SU-DHL-6 (cell line): Measurements from ENCODE around the gene APC2.

ENCODE experiments used
- EZH2phosphoT487 ChIP-seq: fragments of 200-600 bp; sonication (generic), shearing (Covaris generic); conservative IDR thresholded peaks from 2 replicates; pipeline ENCODE4 v1.6.1; 2018; ENCODE audit warnings: mild to moderate bottlenecking, antibody characterized with exemption, low read length, moderate library complexity, mixed read lengths
- TF ChIP-seq, protein P1 (sequence below): fragments of 200-600 bp; sonication (generic); IDR thresholded peaks from one replicate; pipeline ENCODE4 v1.5.1; 2017; ENCODE audit warnings: antibody characterized with exemption, mild to moderate bottlenecking, low read length, moderate library complexity; ENCODE audit not compliant: insufficient read depth, poor library complexity, severe bottlenecking

DNA sequence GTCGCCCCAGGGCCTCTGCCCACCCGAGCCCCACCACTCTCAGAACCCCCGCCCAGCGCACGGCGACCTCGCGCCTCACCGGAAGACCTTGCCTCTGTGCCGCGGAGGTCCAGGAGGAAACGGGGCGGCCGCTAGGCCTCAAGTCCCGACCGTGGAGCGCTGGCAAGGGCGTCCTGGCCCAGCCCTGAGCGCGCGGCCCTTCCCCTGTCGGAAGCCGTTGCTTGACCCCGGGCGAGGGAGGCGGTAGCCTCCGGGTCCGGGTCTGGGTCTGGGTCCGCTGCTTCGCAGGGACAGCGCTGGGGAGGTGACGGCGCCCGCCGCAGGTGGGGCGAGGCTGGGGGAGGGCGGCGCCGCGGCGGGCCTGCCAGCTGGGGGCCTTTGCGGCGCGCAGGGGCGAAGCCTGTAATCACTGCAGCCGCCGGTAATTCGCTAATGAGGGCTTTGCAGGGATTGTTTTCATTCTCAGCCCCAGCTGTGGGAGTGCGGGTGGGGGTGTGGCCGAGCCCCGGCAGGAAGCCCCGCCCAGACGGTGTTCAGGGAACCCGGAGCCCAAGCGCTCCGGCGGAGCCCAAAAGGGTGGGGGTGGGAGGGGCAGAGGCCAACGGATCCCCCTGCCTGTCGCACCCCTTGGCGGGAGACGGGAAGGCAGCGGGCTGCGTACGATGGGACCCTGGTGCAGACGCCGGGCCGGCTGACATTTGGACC lies 20.5 kb downstream of the APC2 start:
- TF ChIP-seq, protein P1, sequence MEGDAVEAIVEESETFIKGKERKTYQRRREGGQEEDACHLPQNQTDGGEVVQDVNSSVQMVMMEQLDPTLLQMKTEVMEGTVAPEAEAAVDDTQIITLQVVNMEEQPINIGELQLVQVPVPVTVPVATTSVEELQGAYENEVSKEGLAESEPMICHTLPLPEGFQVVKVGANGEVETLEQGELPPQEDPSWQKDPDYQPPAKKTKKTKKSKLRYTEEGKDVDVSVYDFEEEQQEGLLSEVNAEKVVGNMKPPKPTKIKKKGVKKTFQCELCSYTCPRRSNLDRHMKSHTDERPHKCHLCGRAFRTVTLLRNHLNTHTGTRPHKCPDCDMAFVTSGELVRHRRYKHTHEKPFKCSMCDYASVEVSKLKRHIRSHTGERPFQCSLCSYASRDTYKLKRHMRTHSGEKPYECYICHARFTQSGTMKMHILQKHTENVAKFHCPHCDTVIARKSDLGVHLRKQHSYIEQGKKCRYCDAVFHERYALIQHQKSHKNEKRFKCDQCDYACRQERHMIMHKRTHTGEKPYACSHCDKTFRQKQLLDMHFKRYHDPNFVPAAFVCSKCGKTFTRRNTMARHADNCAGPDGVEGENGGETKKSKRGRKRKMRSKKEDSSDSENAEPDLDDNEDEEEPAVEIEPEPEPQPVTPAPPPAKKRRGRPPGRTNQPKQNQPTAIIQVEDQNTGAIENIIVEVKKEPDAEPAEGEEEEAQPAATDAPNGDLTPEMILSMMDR, result no peak
- TF ChIP-seq EZH2phosphoT487, result no peak
